NCI-H69 (cell line): Measurements from ENCODE around the gene CAMK2A.
"Not testable (repeated sequence)": the region's sequence is repeated elsewhere in the genome, so short reads cannot be mapped to it uniquely, and the experiment has no call there.

Experiments
- DNase-seq: peaks from one replicate; lab custom pipeline; 2025; lab: John Stamatoyannopoulos, UW

The CAMK2A gene

DNA sequence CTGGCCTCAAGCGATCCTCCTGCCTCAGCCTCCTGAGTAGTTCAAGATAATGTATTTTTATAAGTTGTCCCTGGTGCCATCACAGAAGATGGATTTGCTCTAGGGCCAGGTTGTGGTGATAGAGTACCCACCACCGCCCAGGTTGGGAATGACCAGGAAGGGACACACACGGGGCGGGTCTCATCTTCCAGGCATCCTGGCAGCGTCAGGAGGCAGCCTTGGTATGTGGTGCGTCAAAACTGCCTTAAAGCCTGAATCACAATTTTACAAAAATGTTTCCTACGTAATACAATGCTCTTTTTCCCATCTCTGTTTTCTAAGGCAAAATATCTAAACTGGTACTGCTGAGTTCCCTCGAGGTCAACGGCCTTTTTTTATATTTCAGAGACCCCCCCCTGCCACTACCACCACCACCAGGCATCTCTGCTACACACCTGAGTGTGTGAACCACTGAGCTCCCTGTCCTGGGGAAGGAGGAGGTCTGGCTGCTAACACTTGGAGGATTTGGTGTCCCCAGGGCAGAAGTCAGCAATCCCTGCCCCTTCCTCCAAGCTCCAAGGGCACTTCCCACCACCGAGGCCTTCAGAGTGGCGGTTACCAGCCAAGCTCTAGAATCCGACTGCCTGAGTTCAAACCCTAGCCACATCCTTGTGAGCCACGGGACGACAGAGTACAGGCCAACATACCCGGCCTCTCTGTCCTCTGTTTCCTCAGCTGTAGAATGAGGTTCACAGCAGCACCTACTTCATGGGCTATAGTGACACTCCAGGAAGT, 52.4 kb downstream of the CAMK2A start:
- DNase-seq: no peak

DNA sequence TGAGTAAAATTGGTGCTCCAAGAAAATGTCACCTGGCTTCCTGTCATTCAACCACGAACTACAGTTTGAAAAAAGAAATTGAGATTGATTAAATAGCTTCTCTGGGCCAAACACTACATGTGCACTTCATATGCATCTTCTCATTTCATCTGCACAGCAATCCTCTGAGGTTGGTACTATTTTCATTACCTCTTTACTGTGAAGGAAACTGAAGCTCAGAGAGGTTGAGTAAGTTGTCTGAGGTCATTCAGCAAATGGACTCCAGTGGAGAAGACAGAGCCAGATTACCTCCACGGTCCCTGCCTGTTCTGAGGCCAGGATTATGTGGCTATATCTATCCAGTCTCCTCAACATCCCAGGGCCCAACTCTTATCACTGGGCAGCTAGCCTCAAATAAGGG, 53.3 kb downstream of the CAMK2A start:
- no peak for DNase-seq

DNA sequence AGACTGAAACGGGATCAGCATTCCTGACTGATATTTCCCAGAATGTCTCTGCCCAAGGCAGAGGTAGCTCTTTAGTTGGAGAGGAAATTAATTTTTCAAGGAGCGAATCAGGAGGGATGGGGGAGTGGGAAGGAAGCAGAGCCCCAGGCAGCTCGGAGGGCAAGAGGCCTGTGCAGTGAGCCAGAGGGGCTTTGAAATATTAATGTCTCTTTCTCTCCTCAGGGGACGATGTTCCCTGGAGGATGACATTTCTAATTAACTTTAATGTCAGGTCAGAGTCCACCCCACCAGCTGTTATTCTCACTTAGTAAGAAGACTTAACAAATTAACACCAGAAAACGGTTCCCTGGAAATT, 54.1 kb downstream of the CAMK2A start:
- DNase-seq: peak; percentile 86

DNA sequence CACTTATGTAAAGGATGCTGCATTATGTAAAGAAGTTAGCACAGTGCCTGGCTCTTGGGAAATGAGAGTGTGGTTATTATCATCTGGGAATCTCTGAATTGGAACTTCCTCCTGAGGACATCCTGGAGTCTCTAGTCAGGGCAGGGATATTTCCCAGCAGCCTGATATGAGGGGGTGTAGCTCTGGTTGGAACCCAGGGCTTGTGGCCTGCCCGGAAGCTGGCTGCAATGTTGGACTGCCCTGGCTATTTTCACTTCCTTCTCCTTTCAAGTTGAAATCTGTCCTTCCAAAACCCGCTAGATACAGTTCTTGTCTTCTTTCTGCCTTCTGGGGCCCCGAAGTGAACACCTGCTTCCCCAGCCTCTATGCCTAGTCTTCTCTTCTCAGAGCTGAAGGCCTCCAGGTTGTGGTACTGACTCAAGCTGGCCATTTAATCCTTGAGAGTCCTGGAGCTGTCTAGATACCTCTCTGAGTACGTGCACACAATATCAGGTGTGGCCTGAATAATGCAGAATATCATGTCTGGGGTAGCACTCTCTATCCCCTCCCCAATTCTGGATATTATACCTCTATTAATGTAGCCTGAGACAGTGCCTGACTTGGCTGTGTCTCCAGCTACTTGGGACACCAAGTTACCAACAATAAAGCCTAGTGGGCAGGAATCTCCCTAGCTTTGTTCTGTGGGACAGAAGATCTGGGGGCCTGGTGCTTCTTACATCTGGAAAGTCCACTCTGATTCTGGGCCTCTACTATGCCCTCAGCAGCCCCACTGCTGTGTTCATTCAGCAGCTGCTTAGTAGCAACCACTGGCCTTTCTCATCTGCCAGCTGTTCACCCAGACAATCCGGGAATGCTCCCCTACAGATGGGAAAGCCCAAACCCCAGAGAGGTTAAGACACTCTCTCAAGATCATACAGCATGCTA, 54.7 kb downstream of the CAMK2A start:
- peak; percentile 83 for DNase-seq

DNA sequence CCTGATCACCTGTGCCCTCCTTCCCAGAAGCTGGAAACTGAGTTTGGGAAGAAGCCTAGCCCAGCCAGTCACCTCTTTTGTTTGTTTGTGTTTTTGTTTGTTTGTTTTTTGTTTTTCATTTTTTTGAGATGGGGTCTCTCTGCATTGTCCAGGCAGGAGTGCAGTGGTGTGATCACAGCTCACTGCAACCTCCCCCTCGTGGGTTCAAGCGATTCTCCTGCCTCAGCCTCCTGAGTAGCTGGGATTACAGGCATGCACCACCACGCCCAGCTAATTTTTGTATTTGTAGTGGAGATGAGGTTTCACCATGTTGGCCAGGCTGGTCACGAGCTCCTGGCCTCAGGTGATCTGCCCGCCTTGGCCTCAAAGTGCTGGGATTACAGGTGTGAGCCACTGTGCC, 55.9 kb downstream of the CAMK2A start:
- not testable (repeated sequence) for DNase-seq

DNA sequence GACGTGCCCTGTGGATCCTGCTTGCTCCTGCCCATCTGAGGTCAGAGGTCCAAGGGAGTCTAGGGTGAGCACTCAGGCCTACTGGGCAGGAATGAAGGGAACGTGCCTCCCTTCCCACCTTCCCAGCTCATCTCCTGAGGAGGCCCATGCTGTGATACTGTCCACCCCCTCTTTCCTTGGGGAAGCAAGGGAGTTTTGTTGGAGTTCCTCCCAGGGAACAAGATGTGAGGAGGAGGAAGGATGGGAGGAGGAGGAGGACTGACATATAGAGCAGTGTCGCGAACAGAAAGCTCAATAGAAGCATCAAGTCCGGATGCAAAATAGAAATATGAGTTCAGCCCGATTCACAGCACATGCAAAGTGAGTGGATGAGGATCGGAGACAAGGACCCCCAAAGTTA, 58.7 kb downstream of the CAMK2A start:
- DNase-seq: no peak

DNA sequence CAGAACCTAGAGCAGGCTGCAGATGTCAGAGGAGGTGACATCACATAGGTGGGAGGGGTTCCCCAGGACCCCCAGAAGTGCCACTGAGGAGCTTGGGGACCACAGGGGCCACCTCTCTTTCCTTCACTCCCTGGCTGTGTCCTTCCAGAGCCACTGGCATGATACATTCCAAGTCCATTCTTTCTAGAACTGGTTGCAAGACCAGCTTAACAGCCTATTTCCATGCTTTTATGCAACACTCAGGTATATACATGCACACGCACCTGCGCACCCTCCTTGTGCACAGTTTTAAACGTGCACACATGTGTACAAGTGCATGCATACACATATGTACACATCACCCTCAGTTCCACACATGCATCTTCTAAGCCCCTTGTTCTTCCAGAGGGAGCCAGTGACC, 60.0 kb downstream of the CAMK2A start:
- DNase-seq: no peak

DNA sequence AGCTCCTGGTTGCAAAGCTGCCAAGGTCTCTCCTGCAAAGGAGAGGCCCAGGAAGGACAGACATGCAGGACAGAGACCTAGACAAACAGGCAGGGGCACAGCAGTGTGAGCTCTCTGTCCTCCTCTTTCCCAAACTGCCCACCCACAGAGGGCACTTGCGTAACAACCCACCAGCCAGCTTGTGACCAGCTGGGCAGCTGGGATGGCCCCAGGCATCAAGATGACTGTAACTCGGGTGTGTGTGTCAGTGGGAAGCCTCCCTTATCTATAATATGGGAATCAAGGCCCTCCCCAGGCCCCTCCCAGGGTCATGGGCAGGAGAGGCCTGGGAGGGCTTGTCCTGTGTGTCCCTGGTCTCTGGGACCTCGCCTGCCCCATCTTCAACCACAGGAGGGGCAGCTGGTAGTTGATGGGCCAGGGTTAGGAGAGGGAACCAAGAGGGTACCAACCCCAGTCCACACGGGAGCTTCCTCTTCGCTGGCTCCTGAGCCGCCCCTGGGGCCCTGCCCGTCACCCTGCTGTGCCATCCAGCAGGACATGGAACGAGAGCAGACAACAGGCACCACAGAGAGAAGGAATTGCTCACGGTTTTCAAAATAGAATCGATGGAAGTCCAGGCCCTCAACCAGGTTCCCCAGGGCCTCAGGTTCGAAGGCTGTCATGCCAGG, 61.8 kb downstream of the CAMK2A start:
- DNase-seq: peak; percentile 26

DNA sequence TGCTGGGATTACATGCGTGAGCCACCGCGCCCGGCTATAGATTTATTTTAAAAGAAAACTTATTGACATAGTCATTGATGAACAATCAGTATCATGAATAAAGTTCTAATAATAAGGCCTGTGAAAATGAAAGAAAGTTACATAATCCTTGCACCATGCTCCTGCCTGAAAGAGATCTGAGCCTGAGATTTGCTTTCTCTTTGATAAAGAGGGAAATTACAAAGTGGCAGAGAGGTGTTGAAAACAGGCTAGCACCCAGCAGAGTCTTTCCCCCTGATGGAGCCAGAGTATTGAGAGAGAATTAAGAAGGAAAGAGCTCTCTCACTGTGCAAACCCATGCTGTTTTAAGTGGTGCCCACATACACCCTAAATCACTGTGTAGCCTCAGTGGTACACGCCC, 62.5 kb downstream of the CAMK2A start:
- DNase-seq: no peak

DNA sequence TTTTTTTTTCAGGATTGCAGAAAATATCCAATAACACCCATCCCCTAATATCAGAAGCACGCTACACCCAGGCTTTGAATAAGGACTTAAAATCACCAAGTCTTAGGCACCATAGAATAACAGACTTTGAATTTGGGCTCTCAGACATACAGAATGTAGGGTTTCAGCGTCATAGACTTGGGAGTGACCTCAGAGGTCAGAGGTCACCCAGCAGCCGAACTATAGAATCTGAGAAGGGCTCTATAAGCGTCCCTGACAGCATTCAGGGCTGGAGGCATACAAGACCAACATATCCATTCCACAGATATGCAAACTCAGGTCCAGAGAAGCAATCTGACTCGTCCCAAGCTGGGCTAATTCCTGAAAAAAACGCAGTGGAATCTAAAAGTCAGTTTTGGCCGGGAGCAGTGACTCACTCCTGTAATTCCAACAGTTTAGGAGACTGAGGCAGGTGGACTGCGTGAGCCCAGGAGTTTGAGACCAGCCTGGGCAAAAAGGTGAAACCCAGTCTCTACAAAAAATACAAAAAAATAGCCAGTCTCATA, 65.0 kb downstream of the CAMK2A start:
- DNase-seq: no peak

DNA sequence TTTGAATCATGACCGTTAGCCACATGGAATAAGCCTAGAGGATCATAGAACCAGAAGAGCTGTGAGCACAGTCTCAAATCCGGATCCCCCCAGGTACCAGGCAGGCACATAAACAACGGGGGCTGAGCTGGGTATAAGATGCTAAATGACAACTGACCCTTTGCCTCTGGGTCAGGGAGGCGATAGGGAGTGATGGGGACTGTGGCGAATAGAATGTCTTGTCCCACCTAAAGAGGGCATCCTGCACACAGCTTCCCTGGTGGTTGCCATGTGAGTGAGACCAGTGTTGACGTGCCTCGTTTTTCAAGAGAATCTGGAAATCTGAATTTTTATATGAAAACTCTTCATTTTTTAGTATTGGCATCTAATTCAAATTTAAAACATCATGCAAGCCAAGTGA, 66.1 kb downstream of the CAMK2A start:
- no peak for DNase-seq

DNA sequence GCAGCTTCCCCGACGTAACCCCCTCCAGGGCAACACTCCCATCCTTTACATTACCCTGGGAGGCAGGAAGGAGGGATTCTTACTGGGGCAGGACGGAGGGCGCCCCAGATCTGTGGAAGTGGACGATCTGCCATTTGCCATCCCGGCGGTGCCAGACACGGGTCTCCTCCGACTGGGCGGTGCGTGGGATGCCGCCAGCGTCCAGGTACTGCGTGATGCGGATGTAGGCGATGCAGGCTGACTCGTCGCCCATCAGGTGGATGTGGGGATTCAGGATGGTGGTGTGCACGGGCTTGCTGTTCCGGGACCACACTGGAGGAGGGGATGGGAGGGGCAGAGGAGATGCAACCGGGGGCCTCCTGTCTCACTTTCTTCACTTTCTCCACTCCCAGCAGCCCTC, 66.7 kb downstream of the CAMK2A start:
- DNase-seq: no peak

DNA sequence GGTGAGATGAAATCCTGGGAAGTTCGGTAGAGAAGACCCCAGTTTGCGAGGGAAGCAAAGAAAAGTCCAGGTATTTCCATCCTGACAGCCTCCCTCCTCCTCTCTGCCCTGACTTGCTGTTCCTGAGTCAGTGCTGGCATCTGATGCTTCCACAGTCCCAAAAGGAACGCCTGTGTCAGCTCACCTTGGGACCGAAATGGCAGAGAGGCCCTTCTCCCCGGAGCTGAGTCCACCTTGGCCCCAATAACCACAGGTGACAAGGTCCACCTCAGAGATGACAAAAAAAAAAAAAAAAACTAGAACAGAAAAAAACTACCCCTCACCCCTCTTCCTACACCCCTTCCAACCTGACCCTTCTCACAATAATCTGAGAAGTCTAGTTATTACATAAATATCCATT, 68.1 kb downstream of the CAMK2A start:
- DNase-seq: no peak

DNA sequence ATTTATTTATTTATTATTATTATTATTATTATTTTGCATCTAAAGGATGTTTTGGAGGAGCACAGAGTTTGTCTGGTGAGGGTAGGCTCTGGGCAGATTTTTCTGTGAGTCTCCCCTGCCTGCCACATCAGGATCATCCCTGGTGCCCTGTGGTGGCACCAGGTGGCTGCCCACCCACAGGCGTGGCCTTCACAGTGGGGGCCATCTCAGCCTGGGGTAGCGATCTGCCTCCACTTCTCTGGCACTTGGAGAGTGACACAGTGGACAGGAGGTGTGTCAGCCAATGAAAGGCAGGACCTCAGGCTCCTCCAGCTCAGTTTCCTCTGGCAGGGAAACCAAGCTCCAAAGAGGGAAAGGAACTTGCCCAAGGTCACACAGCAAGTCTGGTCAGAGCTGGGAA, 69.7 kb downstream of the CAMK2A start:
- peak; percentile 25 for DNase-seq

DNA sequence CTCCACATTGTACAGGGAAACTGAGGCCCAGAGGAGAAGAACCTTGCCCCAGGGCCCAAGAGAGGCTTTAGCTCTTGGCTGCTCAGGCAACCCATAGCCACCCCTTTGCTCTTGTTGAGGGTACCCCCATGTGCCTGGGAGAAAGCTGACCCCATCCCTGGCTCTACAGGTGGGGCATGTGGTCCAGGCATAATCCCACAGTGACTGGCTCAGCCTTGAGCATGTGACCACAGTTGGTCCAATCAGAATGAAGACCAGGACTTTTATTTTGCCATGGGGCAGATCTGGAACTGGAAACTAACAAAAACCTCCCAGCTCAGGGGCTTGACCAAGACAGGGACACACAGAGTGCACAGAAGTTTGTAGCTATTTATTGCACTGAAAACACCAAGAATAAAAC, 70.4 kb downstream of the CAMK2A start:
- no peak for DNase-seq

DNA sequence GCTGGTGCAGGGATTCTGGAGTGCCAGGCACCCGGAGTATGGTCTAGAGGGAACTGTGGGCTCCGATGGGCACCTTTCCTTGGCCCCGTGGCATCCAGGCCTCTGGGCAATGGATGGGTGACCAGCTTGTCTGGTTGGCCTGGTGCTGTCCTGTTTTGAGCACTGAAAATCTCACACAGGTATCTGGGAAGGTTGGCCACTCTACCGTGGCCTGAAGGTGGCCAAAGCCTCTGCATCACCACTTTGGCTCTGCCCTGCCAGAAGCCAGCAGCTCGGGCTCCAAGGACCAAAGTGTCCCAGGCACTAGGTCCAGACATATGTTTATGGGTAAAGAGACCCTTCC, 70.9 kb downstream of the CAMK2A start:
- no peak for DNase-seq

DNA sequence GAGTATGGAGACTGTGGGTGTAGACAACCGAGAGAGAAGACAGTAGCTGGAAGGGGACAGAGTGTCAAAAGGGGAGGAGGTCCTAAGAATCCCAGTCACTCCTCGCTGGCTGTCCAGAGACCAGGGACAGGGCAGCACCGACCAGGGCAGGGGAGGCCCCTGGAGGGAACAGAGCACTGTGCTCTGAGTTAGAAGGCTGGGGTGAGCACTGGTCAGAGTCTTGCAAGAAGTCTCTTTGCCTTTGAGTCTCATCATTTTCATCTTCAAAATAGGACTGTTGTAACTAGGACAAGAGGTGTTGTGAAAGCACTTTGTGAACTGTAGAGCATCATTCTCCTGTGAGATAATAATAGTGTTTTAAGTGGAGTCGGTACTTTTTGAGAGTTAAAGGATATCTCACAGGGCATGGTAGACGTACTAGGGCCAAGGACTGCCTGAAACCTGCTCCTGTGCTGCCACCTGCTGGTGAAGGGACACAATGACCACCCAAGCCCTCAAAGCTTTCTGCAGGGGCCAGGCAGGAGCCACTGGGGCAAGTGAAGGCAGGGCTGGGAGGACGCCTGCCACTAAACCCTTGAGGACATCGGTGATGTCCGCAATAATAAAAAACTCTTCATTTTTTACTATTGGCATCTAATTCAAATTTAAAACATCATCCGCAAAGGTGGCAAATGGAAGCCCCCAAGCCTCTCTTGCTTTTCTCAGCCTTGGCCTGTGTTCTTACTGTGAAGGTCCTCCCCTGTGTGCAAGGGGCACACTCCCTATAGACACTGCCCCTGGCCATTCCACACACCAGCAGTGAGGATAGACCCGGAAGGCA, 71.5 kb downstream of the CAMK2A start:
- DNase-seq: peak; percentile 80

DNA sequence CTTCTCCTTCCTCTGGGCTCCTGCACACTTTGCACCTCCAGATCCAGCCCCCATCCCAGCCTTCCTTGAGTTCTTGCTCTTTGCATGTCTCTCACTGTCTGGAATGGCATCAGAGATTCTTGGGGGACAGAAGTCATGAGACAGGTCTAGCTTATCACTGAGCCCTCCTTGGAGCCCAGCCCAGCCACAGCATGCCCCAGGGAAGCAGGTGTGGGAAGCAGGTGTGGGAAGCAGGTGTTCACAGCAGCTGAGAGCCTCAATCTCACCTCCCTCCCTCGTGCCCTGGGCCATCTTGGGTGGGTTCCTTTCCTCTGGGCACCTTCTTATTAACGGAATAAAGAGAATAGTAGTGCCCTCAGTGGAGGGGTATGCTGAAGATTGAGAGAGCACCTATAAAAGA, 72.5 kb downstream of the CAMK2A start:
- peak; percentile 71 for DNase-seq

DNA sequence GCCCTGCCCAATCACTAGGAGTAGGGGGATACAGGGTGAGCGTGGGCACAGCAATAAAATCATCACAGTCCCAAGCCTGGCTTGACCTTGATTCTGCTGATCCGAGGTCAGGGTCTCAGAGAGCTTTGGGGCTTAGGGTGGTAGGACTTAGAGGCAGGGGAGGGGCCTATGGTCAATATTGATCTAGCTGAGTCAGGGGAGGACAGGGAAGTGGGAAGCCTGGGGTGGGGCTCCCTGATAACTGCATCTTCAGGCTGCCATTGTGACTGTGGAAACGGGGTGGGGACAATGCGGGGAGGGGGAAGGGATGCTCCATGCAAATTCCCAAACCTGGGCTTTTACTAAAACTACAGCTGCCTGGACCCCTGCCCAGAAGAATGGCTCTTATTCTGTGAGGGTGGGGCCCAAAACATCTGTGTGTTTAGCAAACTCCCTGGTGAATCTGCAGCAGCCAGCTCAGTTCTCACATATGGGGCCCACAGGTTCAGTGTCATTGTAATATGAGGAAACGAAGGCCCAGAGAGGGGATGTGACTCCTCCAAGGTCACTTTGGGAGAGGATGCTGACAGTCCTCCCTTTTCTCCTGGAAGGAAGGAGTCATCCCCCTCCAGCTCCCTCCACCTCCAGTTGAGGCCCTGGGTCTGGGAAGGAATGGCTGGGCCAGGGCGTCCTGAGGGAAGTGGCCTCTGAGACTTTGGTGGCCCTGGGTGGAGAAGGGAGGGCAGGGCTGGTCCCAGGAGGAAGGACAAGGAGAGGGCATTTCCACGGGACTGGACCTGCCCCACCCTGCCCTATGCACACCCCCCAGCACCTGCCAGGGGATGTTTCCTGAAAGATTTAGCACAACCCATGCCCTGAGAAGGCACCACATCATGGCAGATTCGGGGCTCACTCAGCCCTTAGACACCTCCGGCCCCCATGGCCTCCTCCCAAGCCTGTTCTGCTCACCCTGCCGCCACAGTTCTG, 73.3 kb downstream of the CAMK2A start:
- DNase-seq: no peak

DNA sequence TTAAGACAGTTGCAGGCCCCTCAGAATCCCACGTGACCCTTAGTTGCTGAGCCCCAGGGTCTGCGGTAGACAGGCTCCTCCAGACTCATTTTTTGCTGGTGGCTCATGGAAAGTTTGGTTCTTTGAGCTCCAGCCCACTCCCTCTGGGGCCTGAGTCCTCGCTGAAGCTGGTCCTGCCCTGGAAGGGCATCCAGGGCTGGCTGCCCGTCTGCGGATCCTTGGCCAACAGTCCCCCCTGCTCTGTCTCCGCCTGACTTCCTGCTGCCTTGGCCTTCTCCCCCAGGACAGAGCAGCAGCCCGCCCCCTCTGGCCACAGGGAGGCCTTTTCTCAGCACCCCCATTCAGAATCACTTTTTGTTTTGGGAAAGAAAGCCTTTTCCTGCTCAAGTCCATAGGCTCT, 75.3 kb downstream of the CAMK2A start:
- DNase-seq: no peak

DNA sequence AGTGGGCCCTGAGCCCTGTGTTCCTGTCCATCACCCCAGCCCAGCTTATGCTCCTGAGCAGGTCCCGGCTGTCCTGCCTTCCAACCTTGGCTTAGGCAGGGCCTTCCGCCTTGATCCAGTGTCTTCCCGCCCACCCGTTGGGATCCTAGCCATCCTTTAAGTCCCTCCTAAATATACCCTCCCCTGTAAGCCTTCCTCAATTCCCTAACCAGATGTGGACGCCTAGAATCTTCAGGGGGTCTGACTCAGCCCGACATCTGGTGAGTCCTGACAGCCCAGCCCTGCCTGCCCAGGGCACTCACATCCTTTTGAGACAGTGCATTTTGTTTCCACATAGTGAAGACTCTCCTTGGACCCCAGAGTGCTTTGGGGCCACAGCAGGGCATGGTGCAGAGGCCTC, 76.0 kb downstream of the CAMK2A start:
- DNase-seq: no peak
